CD14-positive monocyte (primary cell): Measurements from ENCODE around the gene FRMD4A. TPM values are rescaled to one million over a fixed set of nuclear protein-coding genes. Genes with fewer than 3 reads are reported as not detected.

Source experiments
- DNase-seq, 3 donors: peaks; one replicate each; pipeline ENCODE4 v3.0.0-alpha.2; 2011 to 2022
- H2AFZ ChIP-seq: 2 replicates; pipeline ENCODE4 v1.6.0; 2012; ENCODE audit warnings: mild to moderate bottlenecking, low read depth, low read length, inconsistent platforms; ENCODE audit not compliant: insufficient read depth, poor library complexity, severe bottlenecking
- H3K27ac ChIP-seq, 2 donors: 1 replicate in 1 of 2; 2 replicates in 1 of 2; pipeline ENCODE4 v1.5.1; 2012 to 2013; ENCODE audit warnings: low read length in 2 of 2, control low read depth in 1 of 2, inconsistent platforms in 1 of 2, low read depth in 1 of 2, mild to moderate bottlenecking in 1 of 2
- H3K27me3 ChIP-seq, 2 donors: one replicate each; pipeline versions ENCODE4 v1.6.0 to v1.6.1; 2011 to 2013; ENCODE audit warnings: low read length in 2 of 2; ENCODE audit not compliant: control insufficient read depth in 2 of 2, insufficient read depth in 2 of 2
- H3K36me3 ChIP-seq, 2 donors: replicated peaks in 1 of 2; 1 replicate in 1 of 2; 2 replicates in 1 of 2; pipeline versions ENCODE4 v1.5.1 to v1.6.1; 2012 to 2013; ENCODE audit warnings: low read length in 2 of 2, control low read depth in 1 of 2, inconsistent platforms in 1 of 2, mild to moderate bottlenecking in 1 of 2; ENCODE audit not compliant: insufficient read depth in 2 of 2, control insufficient read depth in 1 of 2
- H3K4me1 ChIP-seq, 2 donors: 1 replicate in 1 of 2; 2 replicates in 1 of 2; pipeline versions ENCODE4 v1.5.1 to v1.6.1; 2012 to 2013; ENCODE audit warnings: low read length in 2 of 2, control low read depth in 1 of 2, inconsistent platforms in 1 of 2, mild to moderate bottlenecking in 1 of 2, moderate library complexity in 1 of 2; ENCODE audit not compliant: insufficient read depth in 2 of 2, control insufficient read depth in 1 of 2
- H3K4me2 ChIP-seq: replicated peaks from 2 replicates; pipeline ENCODE3; 2012; ENCODE audit warnings: low read length, moderate library complexity, mild to moderate bottlenecking; ENCODE audit not compliant: poor library complexity, severe bottlenecking; ENCODE audit errors: extremely low read depth
- H3K4me3 ChIP-seq, 3 experiments: fragments of 200-600 bp in 1 of 3; sonication (generic) in 1 of 3; replicated peaks in 1 of 3; 1 replicate in 2 of 3; 2 replicates in 1 of 3; pipeline ENCODE4 v1.5.1; 2011 to 2013; ENCODE audit warnings: low read length in 3 of 3, mild to moderate bottlenecking in 3 of 3, control low read depth in 2 of 3, low read depth in 2 of 3, inconsistent platforms in 1 of 3, moderate library complexity in 1 of 3
- H3K79me2 ChIP-seq: 2 replicates; pipeline ENCODE4 v1.6.0; 2012; ENCODE audit warnings: mild to moderate bottlenecking, control low read depth, inconsistent platforms, low read length, moderate library complexity; ENCODE audit not compliant: insufficient read depth
- H3K9ac ChIP-seq: 2 replicates; pipeline ENCODE4 v1.6.0; 2017; ENCODE audit warnings: low read length, mild to moderate bottlenecking; ENCODE audit not compliant: insufficient read depth, poor library complexity, severe bottlenecking
- H3K9me3 ChIP-seq, 2 donors: replicated peaks in 1 of 2; 1 replicate in 1 of 2; 2 replicates in 1 of 2; pipeline versions ENCODE4 v1.5.1 to v1.6.1; 2012 to 2013; ENCODE audit warnings: low read length in 2 of 2, control low read depth in 1 of 2; ENCODE audit not compliant: control insufficient read depth in 1 of 2, insufficient read depth in 1 of 2
- H4K20me1 ChIP-seq: 2 replicates; pipeline ENCODE4 v1.6.0; 2012; ENCODE audit warnings: mild to moderate bottlenecking, low read length, control low read depth, moderate library complexity; ENCODE audit not compliant: insufficient read depth
- H3K27ac Mint-ChIP-seq, 7 donors: one replicate each; pipeline ENCODE4 v1.8.0; 2020; ENCODE audit warnings: mild to moderate bottlenecking in 7 of 7, mixed read lengths in 7 of 7, moderate library complexity in 6 of 7, inconsistent platforms in 2 of 7
- H3K27me3 Mint-ChIP-seq, 3 donors: one replicate each; pipeline ENCODE4 v1.8.0; 2021 to 2022; ENCODE audit warnings: low read depth in 3 of 3, mild to moderate bottlenecking in 3 of 3, mixed read lengths in 3 of 3, moderate library complexity in 3 of 3, inconsistent platforms in 1 of 3
- H3K36me3 Mint-ChIP-seq, 2 donors: one replicate each; pipeline ENCODE4 v1.8.0; 2020; ENCODE audit warnings: mixed read lengths in 2 of 2, inconsistent platforms in 1 of 2, mild to moderate bottlenecking in 1 of 2
- H3K4me1 Mint-ChIP-seq: one replicate; pipeline ENCODE4 v1.8.0; 2020; ENCODE audit warnings: mild to moderate bottlenecking, mixed read lengths
- H3K4me3 Mint-ChIP-seq, 2 donors: one replicate each; pipeline ENCODE4 v1.8.0; 2020; ENCODE audit warnings: mild to moderate bottlenecking in 2 of 2, mixed read lengths in 2 of 2, moderate library complexity in 1 of 2
- H3K9me3 Mint-ChIP-seq, 7 donors: one replicate each; pipeline ENCODE4 v1.8.0; 2020 to 2022; ENCODE audit warnings: mixed read lengths in 7 of 7, mild to moderate bottlenecking in 6 of 7, moderate library complexity in 6 of 7, inconsistent platforms in 2 of 7
- CTCF ChIP-seq: fragments of 200-600 bp; IDR thresholded peaks from one replicate; pipeline ENCODE4 v1.8.0; 2022; ENCODE audit warnings: antibody characterized with exemption, mild to moderate bottlenecking
- WGBS: methylation state at CpG from one replicate; pipeline ENCODE4 v1.1.5; 2013; ENCODE audit warnings: missing lambda C conversion rate; ENCODE audit not compliant: insufficient coverage; 5-methylcytosine and 5-hydroxymethylcytosine counted together
- intact Hi-C, 2 donors: fragments of 100-400 bp; cut with micrococcal nuclease; formaldehyde crosslinking; loops; one replicate each; pipeline versions ENCODE4 v1.15.0 to v1.15.1; 2023
- polyA plus RNA-seq, 3 donors: library from polyadenylated mRNA; depleted of rRNA in 1 of 3; unstranded in 2 of 3; stranded (reverse) in 1 of 3; fragments of 300-500 nt in 2 of 3; fragments of >200 nt in 1 of 3; fragmentation: Illumina TruSeq in 2 of 3; gene quantifications; 1 replicate in 2 of 3; 2 replicates in 1 of 3; pipeline ENCODE4 v1.2.3, GENCODE V29; 2012 to 2021

FRMD4A gene
- polyA plus RNA-seq, 3 donors, result 0.12 TPM; not detected in 2

GRCh38 chr10:14089556-14090292 is 241.0 kb downstream of the FRMD4A start:
- H3K4me2 ChIP-seq, result no peak overlapping the region
- Mint-ChIP-seq H3K27ac (no peak overlapping the region), H3K4me3 (no peak overlapping the region), H3K9me3 (no peaks in the 10 kb centered on the region), H3K4me1 (no peaks in the 10 kb centered on the region), H3K36me3 (no peaks in the 10 kb centered on the region), H3K27me3 (peaks cover 0 to 4% (median 0%) of the 10 kb centered on the region in 3 donors)
- H3K9ac ChIP-seq, result no peak overlapping the region
- no peaks in the 10 kb centered on the region for H3K79me2 ChIP-seq
- H3K27ac ChIP-seq, result no peak overlapping the region
- no peaks in the 10 kb centered on the region for H3K9me3 ChIP-seq
- no peaks in the 10 kb centered on the region for H3K27me3 ChIP-seq
- no peak for TF ChIP-seq CTCF
- WGBS, result 94% methylated on average over 12 of the region's 17 CpGs
- intact Hi-C loops, result no loop called here
- H4K20me1 ChIP-seq, result no peaks in the 10 kb centered on the region
- no peak overlapping the region for H2AFZ ChIP-seq
- no peak for DNase-seq
- no peak overlapping the region for H3K4me3 ChIP-seq
- H3K4me1 ChIP-seq, result no peaks in the 10 kb centered on the region
- H3K36me3 ChIP-seq, result no peaks in the 10 kb centered on the region

- Histone ChIP-seq H3K4me2 (no peak overlapping the region), H3K27ac (no peak overlapping the region), H3K36me3 (no peaks in the 10 kb centered on the region), H3K4me3 (no peak overlapping the region), H3K4me1 (no peaks in the 10 kb centered on the region), H3K9ac (no peak overlapping the region), H4K20me1 (no peaks in the 10 kb centered on the region), H3K27me3 (no peaks in the 10 kb centered on the region), H3K79me2 (no peaks in the 10 kb centered on the region), H3K9me3 (no peaks in the 10 kb centered on the region), H2AFZ (no peak overlapping the region)
- TF ChIP-seq CTCF, result no peak
- Mint-ChIP-seq H3K4me1 (no peaks in the 10 kb centered on the region), H3K36me3 (no peaks in the 10 kb centered on the region), H3K4me3 (no peak overlapping the region), H3K9me3 (no peaks in the 10 kb centered on the region), H3K27me3 (peaks cover 0 to 3% (median 0%) of the 10 kb centered on the region in 3 donors), H3K27ac (no peak overlapping the region)
- no peak for DNase-seq
- intact Hi-C loops, result no loop called here
- WGBS, result 91% methylated on average over 4 of the region's 7 CpGs
These were observed 243.2 kb downstream of the FRMD4A start for GRCh38 chr10:14087566-14087965.
